ENCODE results near the gene IMPG1. TPM values are rescaled to one million over a fixed set of nuclear protein-coding genes. Genes with fewer than 3 reads are reported as not detected.

The IMPG1 gene
- total RNA-seq, 1 experiment from 2014 or later: not detected

- TF ChIP-seq IRF2 (CRISPR knock-in tag; IDR thresholded peaks at IDR 0.05; ENCODE audit: borderline replicate concordance, low read depth) (no peak), ZNF219 (CRISPR knock-in tag; IDR thresholded peaks at IDR 0.05; ENCODE audit: borderline replicate concordance) (no peak), AR (CRISPR knock-in tag; IDR thresholded peaks at IDR 0.05) (no peak), ESRRA (CRISPR knock-in tag; IDR thresholded peaks at IDR 0.05; ENCODE audit: borderline replicate concordance) (no peak), PRDM15 (CRISPR knock-in tag; IDR thresholded peaks at IDR 0.05) (no peak), ERG (CRISPR knock-in tag; IDR thresholded peaks at IDR 0.05) (no peak)
These were observed 129.1 kb downstream of the IMPG1 start (continued) for GRCh38 chr6:75943381-75943780.

- ATAC-seq (no peak), DNase-seq (ENCODE audit: low spot score) (no peak)
- Mint-ChIP-seq H3K36me3 (no peaks in the 10 kb centered on the region), H3K4me1 (peaks cover 10% of the 10 kb centered on the region), H3K27me3 (ENCODE audit: low read depth) (peaks cover 85% of the 10 kb centered on the region), H3K27ac (no peak overlapping the region), H3K9me3 (peaks cover 6% of the 10 kb centered on the region; the same call in 1 of the 2 replicates), H3K4me3 (no peak overlapping the region)
- POLR2A ChIA-PET: no interaction called here
- CTCF ChIA-PET: interaction anchor here (1.0 to 1.7 kb wide), 2 partner anchors 9 to 10 kb away, joined by 3 to 5 read pairs; no protein-coding TSS in a partner anchor
- TF ChIP-seq ZBTB21 (CRISPR knock-in tag; IDR thresholded peaks at IDR 0.05; ENCODE audit: borderline replicate concordance): no peak
- TF ChIP-seq FOXJ3 (CRISPR knock-in tag; IDR thresholded peaks at IDR 0.05; ENCODE audit: borderline replicate concordance): no peak
- no peak for TF ChIP-seq IRF2 (CRISPR knock-in tag; IDR thresholded peaks at IDR 0.05; ENCODE audit: borderline replicate concordance, low read depth)
- no peak for TF ChIP-seq SMAD3 (CRISPR knock-in tag; IDR thresholded peaks at IDR 0.05; ENCODE audit: borderline replicate concordance)
- no peak for TF ChIP-seq NFE2L1 (CRISPR knock-in tag; IDR thresholded peaks at IDR 0.05)
- no peak for TF ChIP-seq STAT6 (CRISPR knock-in tag; conservative IDR thresholded peaks at IDR 0.05; ENCODE audit: low read depth)
- TF ChIP-seq AR (CRISPR knock-in tag; IDR thresholded peaks at IDR 0.05): no peak
- no peak for TF ChIP-seq TEAD1 (CRISPR knock-in tag; IDR thresholded peaks at IDR 0.05)
- TF ChIP-seq GRHL2 (CRISPR knock-in tag; IDR thresholded peaks at IDR 0.05; ENCODE audit: insufficient replicate concordance, severe bottlenecking): no peak
- no peak for TF ChIP-seq USF1 (CRISPR knock-in tag; IDR thresholded peaks at IDR 0.05)
- TF ChIP-seq HMGXB4 (CRISPR knock-in tag; IDR thresholded peaks at IDR 0.05): no peak
- TF ChIP-seq FOXP1 (CRISPR knock-in tag; IDR thresholded peaks at IDR 0.05; ENCODE audit: borderline replicate concordance): no peak
- TF ChIP-seq ESRRA (CRISPR knock-in tag; IDR thresholded peaks at IDR 0.05; ENCODE audit: borderline replicate concordance): no peak
- TF ChIP-seq GTF2I (CRISPR knock-in tag; conservative IDR thresholded peaks at IDR 0.05): no peak
- TF ChIP-seq CREB1 (CRISPR knock-in tag; IDR thresholded peaks at IDR 0.05): no peak
- no peak for TF ChIP-seq CREM (CRISPR knock-in tag; IDR thresholded peaks at IDR 0.05)
These were observed 131.0 kb downstream of the IMPG1 start for GRCh38 chr6:75941509-75941908.
